MV-4-11 (cell line): ENCODE results near the gene GPATCH2.

ENCODE experiments used
- DNase-seq: peaks from one replicate; lab custom pipeline; 2025; lab: John Stamatoyannopoulos, UW

Gene GPATCH2

GRCh38 chr1:217577336-217577735 lies 53.6 kb downstream of the GPATCH2 start:
- DNase-seq, result no peak

- DNase-seq, result no peak
These were observed 56.5 kb downstream of the GPATCH2 start for GRCh38 chr1:217574265-217574949.

- no peak for DNase-seq
These were observed 61.9 kb downstream of the GPATCH2 start for GRCh38 chr1:217569021-217569420.

GRCh38 chr1:217568200-217568599 lies 62.7 kb downstream of the GPATCH2 start:
- no peak for DNase-seq

GRCh38 chr1:217564833-217565232 lies 66.1 kb downstream of the GPATCH2 start:
- DNase-seq, result peak; percentile 25

GRCh38 chr1:217564207-217564606 lies 66.7 kb downstream of the GPATCH2 start:
- DNase-seq, result no peak

- no peak for DNase-seq
These were observed 67.7 kb downstream of the GPATCH2 start for GRCh38 chr1:217563179-217563578.

- DNase-seq, result no peak
These were observed 68.5 kb downstream of the GPATCH2 start for GRCh38 chr1:217562229-217562878.

GRCh38 chr1:217561446-217561845 lies 69.4 kb downstream of the GPATCH2 start:
- no peak for DNase-seq

GRCh38 chr1:217554849-217555248 lies 76.0 kb downstream of the GPATCH2 start:
- no peak for DNase-seq

GRCh38 chr1:217553949-217554509 lies 76.9 kb downstream of the GPATCH2 start:
- no peak for DNase-seq

GRCh38 chr1:217552339-217552951 lies 78.4 kb downstream of the GPATCH2 start:
- DNase-seq, result no peak

- DNase-seq, result no peak
These were observed 88.1 kb downstream of the GPATCH2 start for GRCh38 chr1:217542837-217543236.

- no peak for DNase-seq
These were observed 88.6 kb downstream of the GPATCH2 start for GRCh38 chr1:217542136-217542777.

- no peak for DNase-seq
These were observed 90.6 kb downstream of the GPATCH2 start for GRCh38 chr1:217540321-217540720.

- no peak for DNase-seq
These were observed 91.4 kb downstream of the GPATCH2 start for GRCh38 chr1:217539510-217539909.

GRCh38 chr1:217535601-217536377 lies 95.1 kb downstream of the GPATCH2 start:
- DNase-seq, result no peak

- DNase-seq, result no peak
These were observed 96.3 kb downstream of the GPATCH2 start for GRCh38 chr1:217534566-217534965.

GRCh38 chr1:217528271-217528670 lies 102.6 kb downstream of the GPATCH2 start:
- DNase-seq, result peak; percentile 6

- DNase-seq, result no peak
These were observed 103.7 kb downstream of the GPATCH2 start for GRCh38 chr1:217527151-217527550.

- DNase-seq, result no peak
These were observed 104.3 kb downstream of the GPATCH2 start for GRCh38 chr1:217526636-217527035.
